Left renal cortex interstitium (tissue), 4 donors: Measurements from ENCODE around the gene LYG1. TPM values are rescaled to one million over a fixed set of nuclear protein-coding genes. Genes with fewer than 3 reads are reported as not detected.
"Not testable (repeated sequence)": the region's sequence is repeated elsewhere in the genome, so short reads cannot be mapped to it uniquely, and the experiment has no call there.

Experiments used
- DNase-seq, 4 donors: peaks; one replicate each; pipeline ENCODE4 v3.0.0-alpha.2; 2013; ENCODE audit warnings: low read depth in 4 of 4, low spot score in 2 of 4, missing footprints in 1 of 4
- polyA plus RNA-seq, 4 donors: library from polyadenylated mRNA; unstranded; fragments of 120-200 nt; gene quantifications; one replicate each; pipeline ENCODE4 v1.2.1, GENCODE V29; 2013; ENCODE audit not compliant: insufficient read length in 4 of 4

LYG1 gene
- polyA plus RNA-seq, result 1 to 10 TPM; 3.0 to 5.8 (median 4.5) TPM

GRCh38 chr2:99301097-99301496 lies at the start of gene LYG1:
Gene LYG1, minus strand, starts transcription at chr2:99301197. Its CDS starts 5,527 bp downstream, at chr2:99295670.
- DNase-seq, result not testable (repeated sequence)

DNA sequence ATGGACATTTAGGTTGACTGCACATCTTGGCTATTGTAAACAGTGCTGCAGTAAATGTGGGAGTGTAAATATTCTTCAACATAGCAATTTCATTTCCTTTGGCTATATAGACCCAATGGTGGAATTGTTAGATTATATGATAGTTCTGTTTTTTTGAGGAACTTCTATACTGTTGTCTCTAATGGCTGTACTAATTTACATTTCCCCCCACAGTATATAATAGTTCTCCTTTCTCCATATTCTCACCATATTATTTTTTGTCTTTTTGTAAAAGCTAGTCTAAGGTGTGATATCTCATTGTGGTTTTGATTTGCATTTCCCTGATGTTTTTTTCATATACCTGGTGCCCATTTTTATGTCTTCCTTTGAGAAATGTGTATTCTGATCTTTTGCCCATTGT lies 49.2 kb upstream of the LYG1 start:
- no peak for DNase-seq

GRCh38 chr2:99348173-99348572 lies 47.2 kb upstream of the LYG1 start:
- DNase-seq, result no peak

DNA sequence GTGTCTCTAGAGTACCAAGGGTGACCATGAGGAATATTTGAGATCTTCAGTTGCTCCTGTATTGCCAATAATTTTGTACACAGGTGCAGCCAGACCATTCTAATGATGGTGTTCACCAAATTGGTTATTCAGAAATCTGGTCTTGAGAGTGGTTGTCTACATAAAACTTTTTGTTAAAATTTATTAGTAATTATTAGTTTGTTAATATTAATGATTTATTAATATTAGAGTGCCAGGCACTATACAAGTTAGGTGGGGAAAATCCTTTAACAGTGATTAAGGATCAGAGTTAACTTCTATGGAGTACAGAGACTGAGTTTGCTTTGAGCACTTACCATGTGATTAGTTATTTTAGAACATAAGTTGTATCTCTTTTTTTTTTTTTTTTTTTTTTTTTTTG lies 45.2 kb upstream of the LYG1 start:
- DNase-seq, result no peak

- not testable (repeated sequence) for DNase-seq
Observed at GRCh38 chr2:99345446-99345845, 44.4 kb upstream of the LYG1 start.

DNA sequence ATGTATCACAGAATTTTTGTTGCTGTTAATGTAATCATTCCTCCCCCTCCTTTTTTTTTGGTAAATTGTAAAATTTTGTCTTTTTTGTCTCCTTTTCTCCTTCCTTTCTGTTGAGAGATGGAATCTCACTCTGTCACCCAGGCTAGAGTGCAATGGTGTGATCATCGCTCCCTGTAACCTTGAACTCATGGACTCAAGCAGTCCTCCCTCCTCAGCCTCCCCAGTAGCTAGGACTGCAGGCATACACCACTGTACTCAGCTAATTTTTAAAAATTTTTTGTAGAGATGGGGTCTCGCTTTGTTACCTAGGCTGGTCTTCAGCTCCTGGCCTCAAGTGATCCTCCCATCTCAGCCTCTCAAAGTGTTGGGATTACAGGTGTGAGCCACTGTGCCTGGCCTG lies 41.5 kb upstream of the LYG1 start:
- no peak for DNase-seq

- DNase-seq, result no peak
Observed at GRCh38 chr2:99340669-99341236, 39.8 kb upstream of the LYG1 start.

- peak; percentile 3 to 23 (median 10) for DNase-seq
Observed at GRCh38 chr2:99338029-99338585, 37.1 kb upstream of the LYG1 start.

DNA sequence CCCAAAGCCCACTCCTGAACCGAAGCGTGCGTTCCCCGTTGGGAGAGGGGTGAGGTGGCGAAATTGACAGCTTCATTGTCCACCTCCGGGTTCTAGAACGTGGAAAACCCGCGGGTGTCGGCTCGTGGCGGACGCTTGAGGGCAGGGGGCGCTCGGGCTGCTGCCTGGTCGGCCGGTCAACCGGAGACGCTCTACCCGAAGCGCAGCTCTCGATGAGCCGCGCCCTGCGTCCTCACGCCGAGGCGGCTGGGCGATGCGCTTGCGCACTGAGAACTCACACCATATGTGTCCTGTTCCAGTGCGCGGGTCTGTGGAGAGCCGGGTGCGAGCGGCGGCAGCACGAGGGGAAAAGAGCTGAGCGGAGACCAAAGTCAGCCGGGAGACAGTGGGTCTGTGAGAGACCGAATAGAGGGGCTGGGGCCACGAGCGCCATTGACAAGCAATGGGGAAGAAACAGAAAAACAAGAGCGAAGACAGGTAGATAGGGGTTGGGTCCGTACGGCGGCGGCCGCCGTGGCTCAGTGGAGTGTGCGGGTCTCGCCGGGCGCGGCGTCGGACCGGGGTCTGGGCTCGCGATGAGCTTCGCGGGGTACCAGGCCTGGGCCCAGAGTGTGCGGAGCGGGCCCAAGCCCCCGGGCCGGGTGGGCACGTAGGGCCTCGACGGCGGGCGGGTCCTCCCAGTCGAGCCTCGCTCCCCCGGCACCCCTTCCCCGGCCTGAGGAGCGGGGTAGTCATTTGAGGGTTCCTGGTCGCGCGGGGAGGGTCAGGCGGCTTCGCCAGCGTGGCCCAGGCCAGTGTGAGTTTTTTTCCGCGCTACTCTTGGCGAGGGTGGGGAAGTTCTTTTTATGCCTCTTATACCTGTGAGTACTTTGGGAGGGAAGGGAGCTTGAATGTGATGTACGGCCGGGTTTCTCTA lies 36.4 kb upstream of the LYG1 start, which contains the start of gene EIF5B:
EIF5B (plus strand) TSS at position 277 of the 916 bp plus-strand sequence; CDS start at position 443, 166 bp downstream.
- peak; percentile 84 to 93 (median 89) for DNase-seq

- no peak for DNase-seq
Observed at GRCh38 chr2:99336804-99337112, 35.8 kb upstream of the LYG1 start.

DNA sequence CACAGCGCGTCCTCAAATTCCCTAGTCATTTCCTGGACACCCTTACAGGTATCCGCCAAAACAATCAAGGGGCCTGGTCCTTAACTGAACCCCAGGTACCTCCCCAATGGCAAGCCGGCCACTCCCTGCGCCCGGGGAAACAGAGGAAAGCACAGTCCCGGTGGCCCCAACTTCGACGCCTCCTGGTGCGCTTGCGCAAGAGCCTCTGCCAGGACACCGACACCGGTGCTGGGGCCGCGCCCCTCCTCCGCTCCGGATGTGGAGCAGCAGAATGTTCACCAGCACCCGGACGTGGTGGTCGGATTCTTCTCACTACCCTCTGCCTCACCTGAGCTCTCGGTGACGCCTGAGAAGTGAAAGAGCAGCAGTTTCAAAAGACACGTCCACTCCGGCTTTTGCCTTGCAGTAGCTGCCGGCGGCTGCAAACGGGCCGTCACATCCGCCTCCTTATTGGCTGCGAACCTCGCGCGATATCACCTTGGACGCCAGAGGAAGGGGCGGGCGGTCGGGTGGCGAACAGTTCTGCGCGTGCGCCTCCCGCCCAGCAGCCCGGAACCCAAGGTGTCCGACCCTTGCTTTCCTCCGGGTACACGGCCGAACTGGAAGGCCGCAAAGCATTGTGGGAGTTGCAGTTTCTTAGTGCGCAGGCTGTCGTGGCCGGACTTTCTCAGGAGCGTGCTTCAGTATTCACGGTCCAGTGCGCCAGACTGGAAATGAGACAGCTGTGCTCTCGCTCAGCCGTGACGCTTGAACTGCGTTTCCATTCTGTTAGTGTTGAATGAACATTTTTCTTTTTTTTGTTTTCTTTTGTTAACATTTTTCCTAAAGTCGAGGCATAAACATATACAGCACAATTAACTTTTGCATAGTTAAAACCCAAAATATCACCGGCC lies 35.2 kb upstream of the LYG1 start, which contains the start of gene TXNDC9:
TXNDC9 (minus strand) TSS at position 423 of the 893 bp plus-strand sequence. CDS start 3,123 bp downstream, outside the sequence.
- DNase-seq, result peak; percentile 97 to 100 (median 98)

DNA sequence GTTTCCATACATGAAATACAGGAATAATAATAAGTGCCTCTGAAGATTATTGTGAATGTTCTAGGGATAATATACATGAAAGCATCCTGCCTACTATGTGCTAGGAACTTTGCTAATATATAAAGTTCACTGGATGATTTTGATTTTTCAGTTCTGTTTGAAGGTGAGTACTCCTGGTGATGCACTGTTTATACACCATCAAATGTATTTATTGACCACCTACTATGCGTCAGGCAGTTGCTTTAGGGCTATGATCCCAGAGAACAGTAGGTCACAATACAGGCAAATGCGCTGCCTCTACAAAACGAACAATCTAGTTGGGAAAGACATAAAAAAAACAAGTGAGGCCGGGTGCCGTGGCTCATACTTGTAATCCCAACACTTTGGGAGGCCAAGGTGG lies 24.4 kb upstream of the LYG1 start:
- no peak for DNase-seq

DNA sequence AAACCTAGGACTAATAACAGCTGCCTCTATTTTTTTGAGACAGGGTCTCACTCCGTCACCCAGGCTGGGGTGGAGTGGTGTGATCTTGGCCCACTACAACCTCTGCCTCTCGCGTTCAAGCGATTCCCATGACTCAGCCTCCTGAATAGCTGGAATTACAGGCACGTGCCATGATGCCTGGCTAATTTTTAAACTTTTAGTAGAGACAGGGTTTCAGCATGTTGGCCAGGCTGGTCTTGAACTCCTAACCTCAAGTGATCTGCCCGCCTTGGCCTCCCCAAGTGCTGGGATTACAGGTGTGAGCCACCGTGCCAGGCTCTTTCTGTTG lies 16.8 kb upstream of the LYG1 start:
- not testable (repeated sequence) for DNase-seq

- DNase-seq, result no peak
Observed at GRCh38 chr2:99317161-99317872, 16.3 kb upstream of the LYG1 start.

- DNase-seq, result no peak
Observed at GRCh38 chr2:99299580-99299979, 1.4 kb downstream of the LYG1 start.

DNA sequence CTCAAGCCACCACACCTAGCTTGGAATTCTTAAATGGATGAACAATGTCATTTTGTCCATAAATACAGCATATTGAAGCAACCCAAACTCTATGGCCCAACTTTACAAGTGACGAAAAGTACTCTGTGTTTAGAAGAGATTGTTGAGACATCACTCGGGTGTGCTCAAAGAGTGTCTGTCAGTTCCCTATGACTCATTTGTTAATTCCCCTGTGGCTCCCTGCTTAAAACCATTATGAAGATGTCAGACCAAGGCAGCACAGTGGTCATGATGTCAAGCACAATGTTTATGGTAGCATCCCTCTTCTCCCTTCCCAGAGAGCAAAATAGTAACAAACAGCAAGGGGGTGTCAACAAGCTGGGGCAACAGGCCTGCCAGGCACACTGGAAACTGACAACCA lies 3.0 kb downstream of the LYG1 start:
- DNase-seq, result no peak

GRCh38 chr2:99285526-99285925 lies 15.5 kb downstream of the LYG1 start:
- no peak for DNase-seq

DNA sequence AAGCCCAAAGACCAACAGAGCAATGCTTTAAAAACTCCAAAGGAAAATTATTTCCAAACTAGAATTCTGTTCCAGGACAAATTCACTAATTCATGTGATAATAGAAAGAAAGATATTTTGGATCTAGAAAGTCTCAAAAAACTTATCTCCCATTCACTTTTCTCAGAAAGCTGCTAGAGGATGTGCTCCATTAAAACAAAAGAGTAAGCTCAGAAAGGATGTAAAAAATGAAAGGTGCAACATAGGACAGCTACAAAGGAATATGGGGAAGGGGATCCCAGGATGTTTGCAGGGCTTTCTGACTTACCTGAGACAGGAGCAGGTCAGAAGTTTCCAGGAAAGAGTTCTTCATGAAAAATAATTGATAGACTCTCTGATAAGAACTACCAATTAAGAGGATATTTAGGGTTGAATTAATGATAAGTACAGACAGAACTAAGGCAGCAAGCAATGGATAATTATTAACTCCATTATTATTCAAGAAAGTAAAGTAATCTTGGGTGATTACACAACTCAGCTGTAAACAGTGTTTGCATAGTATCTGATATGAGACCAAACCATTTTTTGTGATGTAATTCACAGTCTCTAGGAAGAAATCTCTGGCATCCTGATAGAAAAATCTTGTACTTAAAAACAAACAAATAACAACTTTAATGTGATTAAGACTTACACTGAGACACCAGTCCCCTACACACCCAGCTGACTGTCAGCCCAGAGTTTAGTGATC lies 20.9 kb downstream of the LYG1 start:
- DNase-seq, result no peak

- no peak for DNase-seq
Observed at GRCh38 chr2:99278793-99279291, 22.2 kb downstream of the LYG1 start.
